ENCODE results near the gene TLE3.

DNA sequence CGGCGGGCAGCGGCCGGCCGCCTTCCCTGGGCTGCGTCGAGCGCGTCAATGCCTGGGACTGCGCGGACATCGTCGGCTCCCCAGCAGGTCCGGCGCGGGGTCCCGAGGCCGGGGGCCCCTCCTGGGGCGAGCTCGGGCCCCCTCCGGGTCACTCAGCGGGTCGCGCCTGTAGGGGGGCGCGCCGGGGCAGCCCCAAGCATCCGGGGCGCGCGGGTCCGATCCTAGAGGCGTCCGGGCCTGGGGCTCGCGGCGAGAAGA lies 725 bp downstream of the TLE3 start:
- TF ChIP-seq EZH2 (IDR thresholded peaks at IDR 0.05) (no peak), POLR2AphosphoS5 (IDR thresholded peaks at IDR 0.05; ENCODE audit: borderline replicate concordance, low read depth, low read length) (no peak), FOXP2 (optimal IDR thresholded peaks at IDR 0.05; ENCODE audit: control extremely low read depth, extremely low read length, insufficient read depth) (no peak)

All from SK-N-MC (cell line).